Neural crest cell (in vitro differentiated cells): ENCODE results near the gene CATSPERZ. TPM values are rescaled to one million over a fixed set of nuclear protein-coding genes. Genes with fewer than 3 reads are reported as not detected.

Experiments used
- DNase-seq: peaks from one replicate; pipeline ENCODE4 v3.0.0; 2021; ENCODE audit warnings: low read depth, mixed read lengths, low spot score
- H3K27ac Mint-ChIP-seq: one replicate; pipeline ENCODE4 v1.8.0; 2021; ENCODE audit warnings: mild to moderate bottlenecking, mixed read lengths; ENCODE audit not compliant: unreplicated experiment
- H3K27me3 Mint-ChIP-seq: 2 replicates; pipeline ENCODE4 v1.8.0; 2021; ENCODE audit warnings: low read depth, mild to moderate bottlenecking, mixed read lengths
- H3K36me3 Mint-ChIP-seq: 2 replicates; pipeline ENCODE4 v1.8.0; 2021; ENCODE audit warnings: low read depth, mild to moderate bottlenecking, mixed read lengths
- H3K4me1 Mint-ChIP-seq: 2 replicates; pipeline ENCODE4 v1.8.0; 2021; ENCODE audit warnings: mixed read lengths
- H3K4me3 Mint-ChIP-seq: one replicate; pipeline ENCODE4 v1.8.0; 2021; ENCODE audit warnings: mild to moderate bottlenecking, mixed read lengths
- H3K9me3 Mint-ChIP-seq: 2 replicates; pipeline ENCODE4 v1.8.0; 2021; ENCODE audit warnings: mixed read lengths
- total RNA-seq: library from RNA; stranded (reverse); gene quantifications from 2 replicates; pipeline ENCODE4 v1.2.1, GENCODE V29; 2021
- TF ChIP-seq, protein P1 (sequence below): fragments of 200-600 bp; sonication (generic); conservative IDR thresholded peaks from 2 replicates; pipeline ENCODE4 v1.5.0; 2021; ENCODE audit warnings: antibody characterized with exemption, mild to moderate bottlenecking

CATSPERZ gene
- total RNA-seq, 1 donor from 2014 or later: not detected

DNA sequence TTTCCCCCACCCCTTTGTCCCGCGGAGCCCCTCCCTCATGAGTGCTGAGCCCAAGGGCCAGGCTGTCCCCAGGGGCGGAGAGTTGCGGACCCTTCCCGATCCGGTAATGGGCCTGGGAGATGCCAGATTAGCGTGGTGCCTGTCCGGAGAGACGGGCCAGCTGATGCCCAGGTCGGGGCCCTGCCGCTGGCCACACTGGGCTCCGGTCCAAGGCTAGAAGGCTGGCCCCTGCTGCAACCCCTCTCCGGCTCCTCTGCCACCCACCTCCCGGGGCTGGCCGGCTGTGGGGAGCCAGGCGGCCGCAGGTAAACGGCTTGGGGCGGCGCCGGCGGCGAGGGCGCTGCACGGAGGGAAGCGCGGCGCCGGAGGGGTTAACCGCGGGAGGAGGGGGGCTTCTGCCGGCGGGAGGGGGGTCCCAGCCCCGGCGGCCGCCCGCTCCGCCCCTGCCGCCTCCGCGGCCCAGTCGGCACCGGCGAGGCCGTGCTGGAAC lies 8.9 kb upstream of the CATSPERZ start, which contains the start of gene KCNK4:
Gene KCNK4 (plus strand): TSS at position 41 of the 490 bp plus-strand sequence. CDS start 1,717 bp downstream, outside the sequence.
- Mint-ChIP-seq H3K27me3 (peaks cover 74% of the 10 kb centered on the region), H3K9me3 (no peaks in the 10 kb centered on the region), H3K36me3 (no peaks in the 10 kb centered on the region), H3K4me1 (peaks cover 24% of the 10 kb centered on the region), H3K4me3 (peak within 1 kb of the TSS; percentile 66), H3K27ac (no peak within 1 kb of the TSS)
- no peak for DNase-seq
- TF ChIP-seq, protein P1, sequence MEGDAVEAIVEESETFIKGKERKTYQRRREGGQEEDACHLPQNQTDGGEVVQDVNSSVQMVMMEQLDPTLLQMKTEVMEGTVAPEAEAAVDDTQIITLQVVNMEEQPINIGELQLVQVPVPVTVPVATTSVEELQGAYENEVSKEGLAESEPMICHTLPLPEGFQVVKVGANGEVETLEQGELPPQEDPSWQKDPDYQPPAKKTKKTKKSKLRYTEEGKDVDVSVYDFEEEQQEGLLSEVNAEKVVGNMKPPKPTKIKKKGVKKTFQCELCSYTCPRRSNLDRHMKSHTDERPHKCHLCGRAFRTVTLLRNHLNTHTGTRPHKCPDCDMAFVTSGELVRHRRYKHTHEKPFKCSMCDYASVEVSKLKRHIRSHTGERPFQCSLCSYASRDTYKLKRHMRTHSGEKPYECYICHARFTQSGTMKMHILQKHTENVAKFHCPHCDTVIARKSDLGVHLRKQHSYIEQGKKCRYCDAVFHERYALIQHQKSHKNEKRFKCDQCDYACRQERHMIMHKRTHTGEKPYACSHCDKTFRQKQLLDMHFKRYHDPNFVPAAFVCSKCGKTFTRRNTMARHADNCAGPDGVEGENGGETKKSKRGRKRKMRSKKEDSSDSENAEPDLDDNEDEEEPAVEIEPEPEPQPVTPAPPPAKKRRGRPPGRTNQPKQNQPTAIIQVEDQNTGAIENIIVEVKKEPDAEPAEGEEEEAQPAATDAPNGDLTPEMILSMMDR: no peak

- Mint-ChIP-seq H3K4me1 (peaks cover 18% of the 10 kb centered on the region), H3K36me3 (no peaks in the 10 kb centered on the region), H3K27ac (no peak overlapping the region), H3K9me3 (no peaks in the 10 kb centered on the region), H3K27me3 (peaks cover 77% of the 10 kb centered on the region), H3K4me3 (no peak overlapping the region)
- DNase-seq: no peak
- TF ChIP-seq, protein P1: no peak
Observed at GRCh38 chr11:64291752-64292459, 8.3 kb upstream of the CATSPERZ start.

GRCh38 chr11:64292460-64293254 lies 7.5 kb upstream of the CATSPERZ start:
- TF ChIP-seq, protein P1: no peak
- H3K4me1 Mint-ChIP-seq: peaks cover 19% of the 10 kb centered on the region
- no peaks in the 10 kb centered on the region for H3K36me3 Mint-ChIP-seq
- H3K27ac Mint-ChIP-seq: no peak overlapping the region
- no peaks in the 10 kb centered on the region for H3K9me3 Mint-ChIP-seq
- H3K27me3 Mint-ChIP-seq: peaks cover 81% of the 10 kb centered on the region
- no peak for DNase-seq
- H3K4me3 Mint-ChIP-seq: no peak overlapping the region

DNA sequence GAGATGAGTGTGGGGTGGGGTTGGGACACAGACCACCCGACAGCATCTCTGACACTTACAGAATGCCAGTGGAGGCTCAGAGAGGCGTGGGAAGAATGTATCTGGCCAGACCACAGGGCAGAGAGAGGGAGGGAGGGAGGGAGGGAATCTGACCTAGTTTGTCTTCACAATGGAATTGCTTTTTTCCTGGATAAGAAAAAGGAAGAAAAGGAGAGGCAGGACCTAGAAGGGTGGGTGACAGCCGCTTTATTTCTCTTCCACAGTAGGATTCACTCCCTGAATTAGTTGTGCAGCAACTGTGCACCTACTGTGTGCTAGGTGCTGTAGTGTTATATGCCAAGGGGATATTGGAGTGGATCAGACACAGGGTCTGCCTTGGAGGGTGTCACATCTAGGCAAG lies 5.4 kb upstream of the CATSPERZ start:
- no peak overlapping the region for H3K4me3 Mint-ChIP-seq
- H3K36me3 Mint-ChIP-seq: no peaks in the 10 kb centered on the region
- TF ChIP-seq, protein P1: no peak
- peaks cover 21% of the 10 kb centered on the region for H3K4me1 Mint-ChIP-seq
- H3K27me3 Mint-ChIP-seq: peaks cover 92% of the 10 kb centered on the region
- H3K9me3 Mint-ChIP-seq: no peaks in the 10 kb centered on the region
- no peak for DNase-seq
- H3K27ac Mint-ChIP-seq: no peak overlapping the region

DNA sequence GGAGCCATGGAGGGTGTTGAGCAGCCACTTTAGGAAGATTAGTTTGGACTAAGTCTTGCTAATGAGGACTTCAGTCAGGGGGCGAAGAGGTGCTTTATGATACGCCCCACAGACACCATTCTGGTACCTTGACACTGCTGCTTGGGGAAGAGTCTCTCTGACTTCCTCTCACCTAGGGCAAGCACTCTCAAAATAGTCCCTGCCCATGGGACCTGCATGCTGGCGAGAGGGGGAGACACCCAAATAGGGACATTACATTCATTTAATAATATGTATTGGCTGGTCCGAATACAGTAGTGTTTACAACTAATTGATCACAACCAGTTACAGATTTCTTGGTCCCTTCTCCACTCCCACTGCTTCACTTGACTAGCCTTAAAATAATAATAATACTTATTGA lies 4.4 kb upstream of the CATSPERZ start:
- TF ChIP-seq, protein P1: no peak
- Mint-ChIP-seq H3K27ac (no peak overlapping the region), H3K27me3 (peaks cover 92% of the 10 kb centered on the region), H3K36me3 (no peaks in the 10 kb centered on the region), H3K4me3 (no peak overlapping the region), H3K4me1 (peaks cover 20% of the 10 kb centered on the region), H3K9me3 (no peaks in the 10 kb centered on the region)
- no peak for DNase-seq
